ENCODE data around the gene KCNH5.
"Not testable (repeated sequence)": the region's sequence is repeated elsewhere in the genome, so short reads cannot be mapped to it uniquely, and the experiment has no call there.

DNA sequence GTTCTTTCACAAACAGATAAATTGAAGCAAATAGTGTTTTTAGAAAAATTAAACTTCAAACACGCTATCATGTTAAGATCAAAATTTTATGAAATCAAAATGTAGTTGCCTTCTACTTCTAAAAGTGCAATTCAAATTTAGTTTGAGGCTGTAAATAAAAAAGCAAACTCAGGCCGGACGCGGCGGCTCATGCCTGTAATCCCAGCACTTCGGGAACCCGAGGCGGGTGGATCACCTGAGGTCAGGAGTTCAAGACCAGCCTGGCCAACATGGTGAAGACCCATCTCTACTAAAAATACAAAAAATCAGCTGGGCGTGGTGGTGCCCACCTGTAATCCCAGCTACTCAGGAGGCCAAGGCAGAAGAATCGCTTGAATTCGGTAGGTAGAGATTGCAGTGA is 298.4 kb downstream of the KCNH5 start:
- TF ChIP-seq, protein P1, sequence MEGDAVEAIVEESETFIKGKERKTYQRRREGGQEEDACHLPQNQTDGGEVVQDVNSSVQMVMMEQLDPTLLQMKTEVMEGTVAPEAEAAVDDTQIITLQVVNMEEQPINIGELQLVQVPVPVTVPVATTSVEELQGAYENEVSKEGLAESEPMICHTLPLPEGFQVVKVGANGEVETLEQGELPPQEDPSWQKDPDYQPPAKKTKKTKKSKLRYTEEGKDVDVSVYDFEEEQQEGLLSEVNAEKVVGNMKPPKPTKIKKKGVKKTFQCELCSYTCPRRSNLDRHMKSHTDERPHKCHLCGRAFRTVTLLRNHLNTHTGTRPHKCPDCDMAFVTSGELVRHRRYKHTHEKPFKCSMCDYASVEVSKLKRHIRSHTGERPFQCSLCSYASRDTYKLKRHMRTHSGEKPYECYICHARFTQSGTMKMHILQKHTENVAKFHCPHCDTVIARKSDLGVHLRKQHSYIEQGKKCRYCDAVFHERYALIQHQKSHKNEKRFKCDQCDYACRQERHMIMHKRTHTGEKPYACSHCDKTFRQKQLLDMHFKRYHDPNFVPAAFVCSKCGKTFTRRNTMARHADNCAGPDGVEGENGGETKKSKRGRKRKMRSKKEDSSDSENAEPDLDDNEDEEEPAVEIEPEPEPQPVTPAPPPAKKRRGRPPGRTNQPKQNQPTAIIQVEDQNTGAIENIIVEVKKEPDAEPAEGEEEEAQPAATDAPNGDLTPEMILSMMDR (IDR thresholded peaks at IDR 0.05; ENCODE audit: borderline replicate concordance, extremely low read depth, low read length, poor library complexity, severe bottlenecking): not testable (repeated sequence)
- TF ChIP-seq EZH2 (IDR thresholded peaks at IDR 0.05; ENCODE audit: borderline replicate concordance, low read depth, low read length, severe bottlenecking): not testable (repeated sequence)
